Pancreas (tissue), 10 donors: ENCODE data around the gene LDLRAD4. TPM values are rescaled to one million over a fixed set of nuclear protein-coding genes. Genes with fewer than 3 reads are reported as not detected.
A peak's percentile ranks its signal among the peaks of the same experiment; 100 is the strongest.

Experiments used
- ATAC-seq, 4 donors: fragments of 200-7000 bp; cut with Tn5 transposase; one replicate each; pipeline versions ENCODE4 v1.8.0 to v1.9.1; 2020; ENCODE audit warnings: mild to moderate bottlenecking in 4 of 4, moderate library complexity in 4 of 4
- DNase-seq, 6 donors: peaks; one replicate each; pipeline ENCODE4 v3.0.0-alpha.2; 2020
- FAIRE-seq: peaks from 2 replicates; lab custom pipeline; 2012; peaks lifted over from hg19 to GRCh38; lab: Jason Lieb, UNC
- H3K27ac ChIP-seq, 4 donors: fragments of 200-600 bp; sonication (generic); 1 replicate in 3 of 4; 2 replicates in 1 of 4; pipeline versions ENCODE4 v1.5.0 to v1.8.0; 2020
- H3K27me3 ChIP-seq, 4 donors: fragments of 200-600 bp; one replicate each; pipeline ENCODE4 v1.8.0; 2021
- H3K36me3 ChIP-seq, 3 donors: fragments of 200-600 bp; sonication (generic) in 1 of 3; one replicate each; pipeline versions ENCODE4 v1.5.0 to v1.8.0; 2020 to 2021
- H3K4me1 ChIP-seq, 3 donors: fragments of 200-600 bp; one replicate each; pipeline ENCODE4 v1.8.0; 2021
- H3K4me3 ChIP-seq, 4 donors: fragments of 200-600 bp; sonication (generic) in 2 of 4; one replicate each; pipeline versions ENCODE4 v1.5.0 to v1.8.0; 2020 to 2021
- H3K9me3 ChIP-seq, 4 donors: fragments of 200-600 bp; one replicate each; pipeline ENCODE4 v1.8.0; 2021
- WGBS, 2 donors: extraction: QIAGEN DNeasy Blood & Tissue Kit; methylation state at CpG; one replicate each; pipeline ENCODE4 v1.1.7; 2013; 5-methylcytosine and 5-hydroxymethylcytosine counted together
- intact Hi-C, 3 donors: fragments of 100-400 bp; cut with DNase I; formaldehyde crosslinking; loops; one replicate each; pipeline versions ENCODE4 v1.11.1 to v1.14.2; 2022
- polyA plus RNA-seq, 2 donors: library from polyadenylated mRNA; stranded (reverse); fragments of 200-250 nt; gene quantifications; one replicate each; pipeline ENCODE4 v1.2.3, GENCODE V29; 2013
- total RNA-seq, 6 donors: library from RNA; stranded (reverse); fragmentation: NEBNext Ultra II Directional in 4 of 6; extraction: Animal tissue kit (Norgen Biotek cat#: 25700) in 4 of 6; gene quantifications; one replicate each; pipeline versions ENCODE4 v1.2.1 to v1.2.4, GENCODE V29; 2021 to 2023
- TF ChIP-seq, protein P1 (sequence below), 4 donors: fragments of 200-600 bp; sonication (generic) in 3 of 4; IDR thresholded peaks; one replicate each; pipeline versions ENCODE4 v1.5.0 to v1.8.0; 2021; ENCODE audit warnings: antibody characterized with exemption in 4 of 4
- donor health status: healthy with polysubstance abuse.
- donor health status: DM: no; HTN: no; CAD: no; lungs with moderate emphysema.
- donor health status: DM: no; HTN: no; CAD: no.
- donor health status: control.
- donor health status: control.
- donor health status: Bipolar disorder and iron deficiency.
- donor health status: DM: yes; HTN: yes; CAD: no.
- donor health status: DM: no; HTN: no; CAD: no.
- donor health status: DM: no; HTN: no; CAD: no.
- donor health status: DM: yes; HTN: yes; CAD: no.

LDLRAD4 gene
- total and polyA plus RNA-seq, 8 donors = 2.5 to 21.8 (median 5.7) TPM

DNA sequence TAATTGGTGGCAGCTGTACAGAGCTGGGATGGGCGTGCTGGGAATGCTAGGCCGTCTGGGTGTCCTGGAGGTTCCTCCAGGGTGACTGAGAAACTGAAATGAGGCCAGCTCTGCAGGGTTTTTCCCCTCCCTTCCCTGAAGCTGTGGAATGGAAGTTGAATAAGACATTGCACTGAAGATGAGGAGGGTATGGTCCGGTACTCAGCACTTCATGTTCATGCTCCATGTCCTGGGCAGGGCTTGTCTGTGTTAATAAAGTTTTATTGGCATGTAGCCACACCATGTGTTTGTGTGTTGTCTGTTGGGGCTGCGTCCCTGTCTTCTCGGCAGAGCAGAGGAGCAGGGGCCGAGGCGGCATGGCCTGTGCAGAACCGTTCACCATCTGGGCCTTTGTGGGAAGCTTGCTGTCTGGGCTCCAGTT is 154.0 kb downstream of the LDLRAD4 start:
- H3K36me3 ChIP-seq = no peaks in the 10 kb centered on the region
- FAIRE-seq = no peak
- DNase-seq = no peak
- TF ChIP-seq, protein P1, sequence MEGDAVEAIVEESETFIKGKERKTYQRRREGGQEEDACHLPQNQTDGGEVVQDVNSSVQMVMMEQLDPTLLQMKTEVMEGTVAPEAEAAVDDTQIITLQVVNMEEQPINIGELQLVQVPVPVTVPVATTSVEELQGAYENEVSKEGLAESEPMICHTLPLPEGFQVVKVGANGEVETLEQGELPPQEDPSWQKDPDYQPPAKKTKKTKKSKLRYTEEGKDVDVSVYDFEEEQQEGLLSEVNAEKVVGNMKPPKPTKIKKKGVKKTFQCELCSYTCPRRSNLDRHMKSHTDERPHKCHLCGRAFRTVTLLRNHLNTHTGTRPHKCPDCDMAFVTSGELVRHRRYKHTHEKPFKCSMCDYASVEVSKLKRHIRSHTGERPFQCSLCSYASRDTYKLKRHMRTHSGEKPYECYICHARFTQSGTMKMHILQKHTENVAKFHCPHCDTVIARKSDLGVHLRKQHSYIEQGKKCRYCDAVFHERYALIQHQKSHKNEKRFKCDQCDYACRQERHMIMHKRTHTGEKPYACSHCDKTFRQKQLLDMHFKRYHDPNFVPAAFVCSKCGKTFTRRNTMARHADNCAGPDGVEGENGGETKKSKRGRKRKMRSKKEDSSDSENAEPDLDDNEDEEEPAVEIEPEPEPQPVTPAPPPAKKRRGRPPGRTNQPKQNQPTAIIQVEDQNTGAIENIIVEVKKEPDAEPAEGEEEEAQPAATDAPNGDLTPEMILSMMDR (IDR thresholded peaks at IDR 0.05) = no peak
- H3K27me3 ChIP-seq = no peaks in the 10 kb centered on the region
- H3K4me3 ChIP-seq = no peak overlapping the region
- H3K9me3 ChIP-seq = no peaks in the 10 kb centered on the region
- ATAC-seq = no peak
- H3K4me1 ChIP-seq = peaks cover 0 to 3% (median 0%) of the 10 kb centered on the region in 3 donors
- no peak overlapping the region for H3K27ac ChIP-seq
- intact Hi-C loops = no loop called here
- 84 to 89% methylated on average over 8 of the region's 8 CpGs for WGBS, 2 donors

- no peaks in the 10 kb centered on the region for H3K36me3 ChIP-seq
- no peaks in the 10 kb centered on the region for H3K27me3 ChIP-seq
- 68 to 82% methylated on average over 4 of the region's 4 CpGs for WGBS, 2 donors
- ATAC-seq (no peak), FAIRE-seq (no peak), DNase-seq (no peak)
- TF ChIP-seq, protein P1 (IDR thresholded peaks at IDR 0.05) = no peak
- H3K4me3 ChIP-seq = no peak overlapping the region
- H3K4me1 ChIP-seq = peaks cover 0 to 3% (median 0%) of the 10 kb centered on the region in 3 donors
- no peak overlapping the region for H3K27ac ChIP-seq
- H3K9me3 ChIP-seq = no peaks in the 10 kb centered on the region
- intact Hi-C loops = no loop called here
Observed at GRCh38 chr18:13374096-13374467, 155.5 kb downstream of the LDLRAD4 start.

GRCh38 chr18:13374468-13375301 is 156.1 kb downstream of the LDLRAD4 start:
- Histone ChIP-seq H3K27me3 (no peaks in the 10 kb centered on the region), H3K9me3 (no peaks in the 10 kb centered on the region), H3K4me1 (peaks cover 0 to 3% (median 0%) of the 10 kb centered on the region in 3 donors), H3K27ac (peak overlapping the region in 2 of 4 donors; percentile 15 to 28), H3K4me3 (no peak overlapping the region), H3K36me3 (no peaks in the 10 kb centered on the region)
- TF ChIP-seq, protein P1 (IDR thresholded peaks at IDR 0.05) = no peak
- ATAC-seq (peak in 2 of 4 donors; percentile 10 to 13), FAIRE-seq (no peak), DNase-seq (no peak)
- intact Hi-C loops = no loop called here
- WGBS, 2 donors = 66 to 69% methylated on average over 17 of the region's 17 CpGs

DNA sequence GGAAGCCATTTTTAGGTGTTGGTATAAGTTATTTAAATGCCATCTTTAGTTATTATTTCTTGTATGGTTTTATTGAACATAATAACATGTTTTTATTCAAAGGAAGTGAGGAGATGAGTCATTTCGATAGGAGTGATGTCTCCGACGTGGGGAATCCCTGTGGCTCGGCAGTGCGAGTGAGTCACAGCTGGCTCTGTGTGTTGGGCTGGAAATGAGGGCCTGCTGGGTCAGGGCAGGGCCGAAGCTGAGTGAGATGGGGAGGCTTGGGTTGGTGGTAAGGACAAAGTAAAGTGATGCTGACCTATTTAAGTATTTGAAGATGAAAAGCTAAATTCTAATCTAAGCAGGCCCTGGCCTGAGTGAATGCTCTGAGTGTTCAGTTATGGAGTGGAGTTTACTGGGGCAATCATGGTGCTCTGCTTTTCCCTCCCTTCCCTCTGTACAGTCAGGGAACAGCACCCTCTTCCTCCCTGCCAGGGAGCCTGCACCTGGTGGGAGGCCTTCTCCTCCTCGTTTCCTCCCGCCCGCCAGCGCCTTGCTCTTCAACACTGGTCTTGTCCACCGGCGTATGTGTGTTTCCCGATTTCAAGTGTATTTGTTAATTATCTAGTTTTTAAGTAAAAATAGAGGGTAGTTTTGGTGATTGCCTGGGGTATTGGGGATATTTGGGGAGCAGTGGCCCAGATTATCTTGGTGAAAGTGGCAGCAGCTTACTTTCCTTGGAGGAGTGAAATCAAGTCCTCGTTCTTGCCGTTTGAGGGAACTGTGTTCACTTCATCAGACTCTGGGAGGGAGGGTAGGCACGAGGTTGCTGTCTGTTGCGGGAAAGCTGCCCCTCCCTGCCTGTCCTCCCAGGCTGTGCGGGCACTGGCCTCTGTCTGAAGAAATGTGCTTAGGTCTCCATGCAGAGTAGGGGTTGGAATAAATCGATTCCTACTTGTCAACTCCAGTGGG is 157.0 kb downstream of the LDLRAD4 start:
- Histone ChIP-seq H3K27ac (peak overlapping the region in 2 of 4 donors; percentile 15 to 28), H3K9me3 (no peaks in the 10 kb centered on the region), H3K4me3 (no peak overlapping the region), H3K4me1 (peaks cover 0 to 6% (median 0%) of the 10 kb centered on the region in 3 donors), H3K27me3 (no peaks in the 10 kb centered on the region), H3K36me3 (no peaks in the 10 kb centered on the region)
- intact Hi-C loops = no loop called here
- DNase-seq (peak in 1 of 6 donors; percentile 41), ATAC-seq (peak in 3 of 4 donors; percentile 68 to 81 (median 81)), FAIRE-seq (peak; percentile 53)
- TF ChIP-seq, protein P1 (IDR thresholded peaks at IDR 0.05) = no peak
- 80% methylated on average over 19 of the region's 19 CpGs for WGBS, 2 donors
